Trophoblast cell (in vitro differentiated cells and primary cell): ENCODE measurements around the gene ABTB2.

Source experiments
- DNase-seq, 2 donors: peaks; one replicate each; pipeline ENCODE4 v3.0.0-alpha.2; 2016
- H2AFZ ChIP-seq: 2 replicates; pipeline ENCODE4 v1.6.1; 2013; ENCODE audit warnings: low read length, moderate library complexity, mild to moderate bottlenecking; ENCODE audit not compliant: insufficient read depth, poor library complexity
- H2AK5ac ChIP-seq: 2 replicates; pipeline ENCODE4 v1.6.1; 2013; ENCODE audit warnings: mild to moderate bottlenecking, low read length
- H2BK120ac ChIP-seq: 2 replicates; pipeline ENCODE4 v1.6.1; 2013; ENCODE audit warnings: low read length, mild to moderate bottlenecking, moderate library complexity; ENCODE audit not compliant: insufficient read depth, poor library complexity
- H2BK12ac ChIP-seq: 2 replicates; pipeline ENCODE4 v1.6.1; 2013; ENCODE audit warnings: mild to moderate bottlenecking, low read length, moderate library complexity
- H2BK5ac ChIP-seq: 2 replicates; pipeline ENCODE4 v1.6.1; 2013; ENCODE audit warnings: low read length, low read depth, moderate library complexity, mild to moderate bottlenecking; ENCODE audit not compliant: poor library complexity
- H3K14ac ChIP-seq: 2 replicates; pipeline ENCODE4 v1.6.1; 2013; ENCODE audit warnings: mild to moderate bottlenecking, low read length
- H3K18ac ChIP-seq: 2 replicates; pipeline ENCODE4 v1.6.1; 2013; ENCODE audit warnings: mild to moderate bottlenecking, low read length
- H3K23ac ChIP-seq: 2 replicates; pipeline ENCODE4 v1.6.1; 2013; ENCODE audit warnings: low read length
- H3K27ac ChIP-seq: 2 replicates; pipeline ENCODE4 v1.5.1; 2013; ENCODE audit warnings: low read depth, mild to moderate bottlenecking, inconsistent platforms, low read length, moderate library complexity
- H3K27me3 ChIP-seq: 2 replicates; pipeline ENCODE4 v1.6.1; 2013; ENCODE audit warnings: inconsistent platforms, mild to moderate bottlenecking, low read length, moderate library complexity; ENCODE audit not compliant: insufficient read depth
- H3K36me3 ChIP-seq, 2 experiments: 1 replicate in 1 of 2; 2 replicates in 1 of 2; pipeline ENCODE4 v1.6.1; 2013; ENCODE audit warnings: low read length in 2 of 2, mild to moderate bottlenecking in 2 of 2, moderate library complexity in 1 of 2; ENCODE audit not compliant: insufficient read depth in 2 of 2, control insufficient read depth in 1 of 2
- H3K4ac ChIP-seq: 2 replicates; pipeline ENCODE4 v1.6.1; 2013; ENCODE audit warnings: low read depth, mild to moderate bottlenecking, low read length, moderate library complexity
- H3K4me1 ChIP-seq, 2 experiments: 1 replicate in 1 of 2; 2 replicates in 1 of 2; pipeline ENCODE4 v1.6.1; 2013; ENCODE audit warnings: low read length in 2 of 2, mild to moderate bottlenecking in 2 of 2, moderate library complexity in 1 of 2; ENCODE audit not compliant: insufficient read depth in 2 of 2, control insufficient read depth in 1 of 2
- H3K4me2 ChIP-seq: 2 replicates; pipeline ENCODE4 v1.6.1; 2013; ENCODE audit warnings: inconsistent platforms, mild to moderate bottlenecking, low read length, moderate library complexity
- H3K4me3 ChIP-seq: 2 replicates; pipeline ENCODE4 v1.5.1; 2013; ENCODE audit warnings: mild to moderate bottlenecking, low read depth, low read length, inconsistent platforms
- H3K79me1 ChIP-seq: one replicate; pipeline ENCODE4 v1.6.1; 2013; ENCODE audit warnings: low read length
- H3K79me2 ChIP-seq: 2 replicates; pipeline ENCODE4 v1.6.1; 2013; ENCODE audit warnings: low read length, mild to moderate bottlenecking; ENCODE audit not compliant: control insufficient read depth, insufficient read depth, poor library complexity
- H3K9ac ChIP-seq: 2 replicates; pipeline ENCODE4 v1.6.1; 2013; ENCODE audit warnings: mild to moderate bottlenecking, low read length
- H3K9me3 ChIP-seq: 2 replicates; pipeline ENCODE4 v1.6.1; 2013; ENCODE audit warnings: low read depth, mild to moderate bottlenecking, control low read depth, inconsistent platforms, low read length; ENCODE audit not compliant: insufficient read depth
- H4K12ac ChIP-seq: 2 replicates; pipeline ENCODE4 v1.6.1; 2013; ENCODE audit warnings: low read depth, mild to moderate bottlenecking, low read length, moderate library complexity
- H4K8ac ChIP-seq: 2 replicates; pipeline ENCODE4 v1.6.1; 2013; ENCODE audit warnings: low read depth, mild to moderate bottlenecking, low read length, moderate library complexity
- H4K91ac ChIP-seq: one replicate; pipeline ENCODE4 v1.6.1; 2013; ENCODE audit warnings: low read depth, mild to moderate bottlenecking, low read length, moderate library complexity
- WGBS: extraction: QIAGEN DNeasy Blood & Tissue Kit; methylation state at CpG from one replicate; pipeline ENCODE4 v1.1.7; 2013; ENCODE audit warnings: missing lambda C conversion rate; ENCODE audit not compliant: insufficient read length, insufficient coverage; ENCODE audit errors: extremely low coverage; 5-methylcytosine and 5-hydroxymethylcytosine counted together

The ABTB2 gene

DNA sequence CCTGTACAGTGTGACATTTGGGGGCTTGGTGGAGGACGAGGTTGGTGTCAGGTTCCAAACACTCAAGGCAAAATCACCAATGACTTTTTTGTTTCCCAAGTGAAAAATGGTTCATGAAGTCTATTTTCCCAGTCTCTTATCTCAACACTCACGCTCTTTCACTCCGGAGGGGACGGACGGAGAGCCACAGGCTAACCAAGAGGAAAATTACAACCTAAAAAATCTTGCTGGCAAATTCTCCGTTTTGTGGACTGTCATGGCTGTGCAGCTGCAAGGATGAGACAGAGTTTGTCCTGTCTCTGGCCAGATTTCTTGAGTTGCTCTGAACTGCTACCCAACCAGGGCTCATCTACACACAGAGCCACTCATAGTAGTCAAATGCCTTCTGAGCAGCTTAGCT is 101.2 kb downstream of the ABTB2 start:
- WGBS, result no CpG with 5 or more reads among the region's 6 CpGs
- Histone ChIP-seq H3K4me3 (no peak overlapping the region), H3K4ac (no peak overlapping the region), H3K9ac (no peak overlapping the region), H2BK12ac (no peak overlapping the region), H3K27ac (no peak overlapping the region), H3K27me3 (no peaks in the 10 kb centered on the region), H2BK5ac (no peak overlapping the region), H4K8ac (no peak overlapping the region), H3K4me1 (peaks cover 0 to 5% of the 10 kb centered on the region in 2 experiments), H2AK5ac (no peak overlapping the region), H3K18ac (no peak overlapping the region), H3K9me3 (no peaks in the 10 kb centered on the region), H4K91ac (no peak overlapping the region), H2BK120ac (no peak overlapping the region), H4K12ac (no peak overlapping the region), H3K36me3 (no peaks in the 10 kb centered on the region), H3K79me2 (no peaks in the 10 kb centered on the region), H3K4me2 (no peak overlapping the region), H3K14ac (no peak overlapping the region), H2AFZ (no peak overlapping the region), H3K23ac (no peak overlapping the region), H3K79me1 (no peaks in the 10 kb centered on the region)
- no peak for DNase-seq

- no peak overlapping the region for H4K91ac ChIP-seq
- DNase-seq, result no peak
- no peak overlapping the region for H4K12ac ChIP-seq
- H3K36me3 ChIP-seq, result no peaks in the 10 kb centered on the region
- no peak overlapping the region for H3K27ac ChIP-seq
- H2AFZ ChIP-seq, result no peak overlapping the region
- H3K79me2 ChIP-seq, result no peaks in the 10 kb centered on the region
- no peak overlapping the region for H3K18ac ChIP-seq
- H3K4me3 ChIP-seq, result no peak overlapping the region
- H3K79me1 ChIP-seq, result no peaks in the 10 kb centered on the region
- no peak overlapping the region for H2AK5ac ChIP-seq
- peaks cover 2 to 7% of the 10 kb centered on the region in 2 experiments for H3K4me1 ChIP-seq
- no peak overlapping the region for H3K4ac ChIP-seq
- no peak overlapping the region for H3K23ac ChIP-seq
- H3K9me3 ChIP-seq, result no peaks in the 10 kb centered on the region
- H3K27me3 ChIP-seq, result no peaks in the 10 kb centered on the region
- H4K8ac ChIP-seq, result no peak overlapping the region
- no peak overlapping the region for H3K14ac ChIP-seq
- no peak overlapping the region for H2BK120ac ChIP-seq
- no peak overlapping the region for H3K9ac ChIP-seq
- H2BK12ac ChIP-seq, result no peak overlapping the region
- no CpG with 5 or more reads among the region's 6 CpGs for WGBS
- no peak overlapping the region for H2BK5ac ChIP-seq
- H3K4me2 ChIP-seq, result no peak overlapping the region
Measured at GRCh38 chr11:34256150-34256549, 101.7 kb downstream of the ABTB2 start.

- no peak overlapping the region for H2AK5ac ChIP-seq
- H3K9ac ChIP-seq, result no peak overlapping the region
- no peaks in the 10 kb centered on the region for H3K79me2 ChIP-seq
- H2BK120ac ChIP-seq, result no peak overlapping the region
- H3K9me3 ChIP-seq, result no peaks in the 10 kb centered on the region
- H3K4ac ChIP-seq, result no peak overlapping the region
- no peaks in the 10 kb centered on the region for H3K79me1 ChIP-seq
- no peak overlapping the region for H3K18ac ChIP-seq
- no peak overlapping the region for H3K4me2 ChIP-seq
- H3K4me1 ChIP-seq, result peaks cover 4 to 11% of the 10 kb centered on the region in 2 experiments
- H3K36me3 ChIP-seq, result no peaks in the 10 kb centered on the region
- no peak overlapping the region for H2BK12ac ChIP-seq
- no peak overlapping the region for H3K27ac ChIP-seq
- no peak overlapping the region for H4K91ac ChIP-seq
- WGBS, result no CpG with 5 or more reads among the region's 2 CpGs
- H3K23ac ChIP-seq, result no peak overlapping the region
- H3K27me3 ChIP-seq, result no peaks in the 10 kb centered on the region
- DNase-seq, result peak in 1 of 2 donors; percentile 69
- no peak overlapping the region for H2AFZ ChIP-seq
- H4K8ac ChIP-seq, result no peak overlapping the region
- H4K12ac ChIP-seq, result no peak overlapping the region
- H3K4me3 ChIP-seq, result no peak overlapping the region
- no peak overlapping the region for H2BK5ac ChIP-seq
- H3K14ac ChIP-seq, result no peak overlapping the region
Measured at GRCh38 chr11:34255101-34255500, 102.7 kb downstream of the ABTB2 start.

GRCh38 chr11:34254011-34254410 is 103.8 kb downstream of the ABTB2 start:
- H3K4me3 ChIP-seq, result no peak overlapping the region
- no CpG with 5 or more reads among the region's 4 CpGs for WGBS
- H3K18ac ChIP-seq, result no peak overlapping the region
- no peaks in the 10 kb centered on the region for H3K36me3 ChIP-seq
- no peak overlapping the region for H3K9ac ChIP-seq
- no peak overlapping the region for H3K4ac ChIP-seq
- H2AK5ac ChIP-seq, result no peak overlapping the region
- H3K9me3 ChIP-seq, result no peaks in the 10 kb centered on the region
- H2BK5ac ChIP-seq, result no peak overlapping the region
- no peak overlapping the region for H3K4me2 ChIP-seq
- no peak for DNase-seq
- H2BK120ac ChIP-seq, result no peak overlapping the region
- H2AFZ ChIP-seq, result no peak overlapping the region
- no peak overlapping the region for H4K12ac ChIP-seq
- no peak overlapping the region for H3K14ac ChIP-seq
- no peak overlapping the region for H2BK12ac ChIP-seq
- no peaks in the 10 kb centered on the region for H3K27me3 ChIP-seq
- peaks cover 4 to 10% of the 10 kb centered on the region in 2 experiments for H3K4me1 ChIP-seq
- H4K8ac ChIP-seq, result no peak overlapping the region
- H4K91ac ChIP-seq, result no peak overlapping the region
- no peak overlapping the region for H3K23ac ChIP-seq
- H3K79me2 ChIP-seq, result no peaks in the 10 kb centered on the region
- H3K27ac ChIP-seq, result no peak overlapping the region
- H3K79me1 ChIP-seq, result no peaks in the 10 kb centered on the region
